Tibial nerve (tissue), 4 donors: ENCODE measurements around the gene GDF3. TPM values are rescaled to one million over a fixed set of nuclear protein-coding genes. Genes with fewer than 3 reads are reported as not detected.

Source experiments
- DNase-seq, 2 donors: peaks; one replicate each; pipeline ENCODE4 v3.0.0-alpha.2; 2019; ENCODE audit warnings: low spot score in 2 of 2
- H3K27ac ChIP-seq, 4 donors: fragments of 200-600 bp; sonication (generic) in 3 of 4; one replicate each; pipeline ENCODE4 v1.5.1; 2017 to 2019; ENCODE audit warnings: mild to moderate bottlenecking in 1 of 4
- H3K27me3 ChIP-seq, 2 donors: fragments of 200-600 bp; sonication (generic) in 1 of 2; one replicate each; pipeline versions ENCODE4 v1.5.1 to v1.6.0; 2017 to 2019
- H3K36me3 ChIP-seq, 3 donors: fragments of 200-600 bp; sonication (generic); one replicate each; pipeline ENCODE4 v1.5.1; 2018 to 2019
- H3K4me1 ChIP-seq, 4 donors: fragments of 200-600 bp; sonication (generic) in 3 of 4; one replicate each; pipeline ENCODE4 v1.5.1; 2017 to 2019
- H3K4me3 ChIP-seq, 4 donors: fragments of 200-600 bp; sonication (generic) in 3 of 4; one replicate each; pipeline ENCODE4 v1.5.1; 2017 to 2019; ENCODE audit warnings: mild to moderate bottlenecking in 1 of 4, moderate library complexity in 1 of 4
- H3K9me3 ChIP-seq, 4 donors: fragments of 200-600 bp; sonication (generic) in 3 of 4; one replicate each; pipeline ENCODE4 v1.5.1; 2017 to 2019
- CTCF ChIP-seq, 5 experiments: fragments of 200-600 bp in 3 of 5; fragments of 450-650 bp in 2 of 5; sonication (generic) in 3 of 5; IDR thresholded peaks; one replicate each; pipeline ENCODE4 v1.5.1; 2016 to 2019; ENCODE audit warnings: antibody characterized with exemption in 5 of 5, mild to moderate bottlenecking in 3 of 5, moderate library complexity in 2 of 5
- EP300 ChIP-seq, 2 donors: sonication (generic); formaldehyde crosslinking; IDR thresholded peaks; one replicate each; pipeline ENCODE4 v1.6.1; 2017; ENCODE audit warnings: antibody characterized with exemption in 2 of 2, mild to moderate bottlenecking in 1 of 2
- POLR2A ChIP-seq, 2 donors: fragments of 450-650 bp; IDR thresholded peaks; one replicate each; pipeline ENCODE4 v1.6.1; 2017; ENCODE audit warnings: antibody characterized with exemption in 2 of 2, mild to moderate bottlenecking in 2 of 2, moderate library complexity in 2 of 2
- WGBS, 2 donors: methylation state at CpG; one replicate each; pipeline ENCODE4 v1.1.5; 2018; 5-methylcytosine and 5-hydroxymethylcytosine counted together
- total RNA-seq, 4 donors: library from RNA; depleted of rRNA; stranded (reverse); fragments of >200 nt; gene quantifications; one replicate each; pipeline ENCODE4 v1.1.0, GENCODE V29; 2016

Gene GDF3
- total RNA-seq, 4 donors from 2014 or later, result not detected

DNA sequence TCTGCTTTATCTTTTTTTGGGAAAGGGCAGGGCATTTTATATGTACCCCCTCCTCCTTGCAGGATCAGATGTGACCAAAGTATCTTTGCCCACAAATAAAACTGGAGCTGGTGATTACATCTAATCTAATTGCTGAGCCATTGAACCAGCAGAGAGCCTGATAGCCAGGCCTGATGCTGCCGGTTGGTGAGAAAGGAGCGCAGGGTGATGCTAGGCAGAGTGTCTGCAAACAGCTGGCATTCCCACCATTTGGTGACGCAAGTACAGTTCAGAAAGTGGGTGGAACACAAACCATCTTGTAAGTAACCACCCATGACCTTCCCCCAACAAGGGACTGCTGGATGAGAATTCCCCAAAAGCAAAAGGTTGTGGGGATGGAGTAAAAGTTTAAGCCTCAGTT, 28.4 kb upstream of the GDF3 start:
- Histone ChIP-seq H3K9me3 (peaks cover 0 to 4% (median 0%) of the 10 kb centered on the region in 4 donors), H3K4me3 (no peak overlapping the region), H3K36me3 (no peaks in the 10 kb centered on the region), H3K27me3 (no peaks in the 10 kb centered on the region), H3K27ac (no peak overlapping the region), H3K4me1 (no peaks in the 10 kb centered on the region)
- 57 to 61% methylated on average over 3 of the region's 3 CpGs for WGBS, 2 donors
- TF ChIP-seq EP300 (IDR thresholded peaks at IDR 0.05), result no peak
- no peak for TF ChIP-seq CTCF (IDR thresholded peaks at IDR 0.05)
- no peak for TF ChIP-seq POLR2A (IDR thresholded peaks at IDR 0.05)
- DNase-seq, result no peak

DNA sequence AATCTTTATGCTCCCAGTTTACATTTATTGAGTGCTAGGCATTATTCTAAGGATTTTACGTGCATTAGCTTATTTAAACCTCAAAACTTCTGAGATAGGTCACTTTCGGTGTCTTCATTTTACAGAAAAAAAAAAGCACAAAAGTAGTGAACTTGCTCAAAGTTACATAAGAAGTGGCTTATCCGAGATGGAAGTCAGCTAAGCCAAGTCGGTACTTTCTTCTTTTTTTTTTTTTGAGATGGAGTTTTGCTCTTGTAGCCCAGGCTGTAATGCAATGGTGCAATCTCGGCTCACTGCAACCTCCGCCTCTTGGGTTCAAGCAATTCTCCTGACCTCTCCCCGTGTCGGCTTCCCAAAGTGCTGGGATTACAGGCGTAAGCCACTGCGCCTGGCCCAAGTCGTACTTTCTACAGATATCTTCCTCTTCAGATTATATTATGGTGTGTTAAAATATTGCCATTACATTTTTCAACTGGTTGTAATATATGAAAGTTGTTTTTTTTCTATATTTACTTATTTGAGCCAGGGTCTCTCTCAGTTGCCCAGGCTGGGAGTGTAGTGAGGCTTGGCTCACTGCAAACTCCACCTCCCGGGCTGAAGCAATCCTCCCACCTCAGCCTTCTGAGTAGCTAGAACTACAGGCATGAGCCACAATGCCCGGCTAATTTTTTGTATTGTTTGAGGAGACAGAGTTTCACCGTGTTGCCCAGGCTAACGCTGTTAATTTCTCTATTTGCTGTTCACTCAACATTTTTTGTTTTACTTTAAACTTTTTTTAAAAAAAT, 24.6 kb upstream of the GDF3 start:
- Histone ChIP-seq H3K27ac (no peak overlapping the region), H3K4me3 (no peak overlapping the region), H3K9me3 (no peaks in the 10 kb centered on the region), H3K4me1 (no peaks in the 10 kb centered on the region), H3K27me3 (no peaks in the 10 kb centered on the region), H3K36me3 (no peaks in the 10 kb centered on the region)
- 65 to 69% methylated on average over 15 of the region's 15 CpGs for WGBS, 2 donors
- DNase-seq, result no peak
- no peak for TF ChIP-seq POLR2A (IDR thresholded peaks at IDR 0.05)
- no peak for TF ChIP-seq CTCF (IDR thresholded peaks at IDR 0.05)
- no peak for TF ChIP-seq EP300 (IDR thresholded peaks at IDR 0.05)

DNA sequence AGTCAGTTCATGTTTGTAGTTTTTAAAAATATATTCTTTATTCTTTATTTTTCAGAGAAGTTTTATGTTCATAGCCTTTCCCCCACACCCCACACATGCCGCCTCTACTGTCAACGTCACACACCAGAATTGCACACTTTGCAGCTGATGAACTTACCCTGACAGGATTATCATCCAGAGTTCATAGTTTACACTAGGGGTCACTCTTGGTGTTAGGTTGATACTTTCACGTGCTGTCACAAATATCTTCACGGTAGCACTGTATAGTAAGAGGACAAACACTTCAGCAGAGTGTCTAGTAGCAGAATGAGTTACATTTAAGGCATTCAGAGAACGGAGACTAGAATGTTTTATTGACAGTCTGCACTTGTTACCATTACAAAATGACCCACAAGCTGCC, 20.8 kb upstream of the GDF3 start:
- Histone ChIP-seq H3K36me3 (no peaks in the 10 kb centered on the region), H3K4me3 (no peak overlapping the region), H3K9me3 (peaks cover 0 to 7% (median 0%) of the 10 kb centered on the region in 4 donors), H3K27ac (no peak overlapping the region), H3K4me1 (no peaks in the 10 kb centered on the region), H3K27me3 (no peaks in the 10 kb centered on the region)
- no peak for DNase-seq
- WGBS, 2 donors, result 11 to 13% methylated on average over 5 of the region's 5 CpGs
- TF ChIP-seq EP300 (IDR thresholded peaks at IDR 0.05), result no peak
- no peak for TF ChIP-seq CTCF (IDR thresholded peaks at IDR 0.05)
- no peak for TF ChIP-seq POLR2A (IDR thresholded peaks at IDR 0.05)

- peaks cover 0 to 7% (median 0%) of the 10 kb centered on the region in 4 donors for H3K9me3 ChIP-seq
- no peaks in the 10 kb centered on the region for H3K4me1 ChIP-seq
- H3K27ac ChIP-seq, result no peak overlapping the region
- no peaks in the 10 kb centered on the region for H3K27me3 ChIP-seq
- WGBS, 2 donors, result 92% methylated on average over 28 of the region's 28 CpGs
- H3K4me3 ChIP-seq, result no peak overlapping the region
- no peaks in the 10 kb centered on the region for H3K36me3 ChIP-seq
- TF ChIP-seq CTCF (IDR thresholded peaks at IDR 0.05) (no peak), EP300 (IDR thresholded peaks at IDR 0.05) (no peak), POLR2A (IDR thresholded peaks at IDR 0.05) (no peak)
- DNase-seq, result no peak
Measured at GRCh38 chr12:7712841-7713442, 17.4 kb upstream of the GDF3 start.

DNA sequence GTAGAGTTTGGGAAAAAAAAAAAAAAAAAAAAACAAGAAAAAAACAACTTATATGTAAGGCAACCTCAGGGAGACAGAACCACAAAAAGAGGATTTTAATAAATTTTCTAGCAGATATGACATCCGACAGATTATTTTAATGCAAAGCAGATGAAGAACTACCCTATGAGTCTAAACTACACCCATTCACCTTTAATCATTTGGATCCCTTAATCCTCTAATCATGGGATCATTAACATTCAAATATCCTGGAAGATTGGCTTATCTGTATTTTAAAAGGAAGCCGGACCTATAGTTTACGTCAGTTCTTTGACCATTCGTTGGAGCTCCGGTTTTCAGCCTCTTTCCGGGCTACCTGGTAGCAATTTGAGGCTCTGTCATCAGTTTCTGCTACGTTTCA, 15.6 kb upstream of the GDF3 start, which contains the start of gene DPPA3:
TSS of gene DPPA3 (plus strand) at position 301 of the 400 bp plus-strand sequence. CDS start 138 bp downstream, outside the sequence.
- no peaks in the 10 kb centered on the region for H3K27me3 ChIP-seq
- H3K9me3 ChIP-seq, result peaks cover 0 to 13% (median 0%) of the 10 kb centered on the region in 4 donors
- H3K36me3 ChIP-seq, result no peaks in the 10 kb centered on the region
- WGBS, 2 donors, result 67 to 77% methylated on average over 7 of the region's 7 CpGs
- no peaks in the 10 kb centered on the region for H3K4me1 ChIP-seq
- TF ChIP-seq POLR2A (IDR thresholded peaks at IDR 0.05), result no peak
- TF ChIP-seq CTCF (IDR thresholded peaks at IDR 0.05), result no peak
- TF ChIP-seq EP300 (IDR thresholded peaks at IDR 0.05), result no peak
- no peak for DNase-seq
- H3K4me3 ChIP-seq, result no peak within 1 kb of the TSS
- H3K27ac ChIP-seq, result no peak within 1 kb of the TSS
